KBM-7 (cell line): Measurements from ENCODE around the gene PHF5A.
"Not testable (repeated sequence)": the region's sequence is repeated elsewhere in the genome, so short reads cannot be mapped to it uniquely, and the experiment has no call there.

ENCODE experiments used
- DNase-seq: peaks from one replicate; pipeline ENCODE4 v3.0.0-alpha.2; 2015
- in situ Hi-C: fragments of 300-500 bp; cut with MboI; formaldehyde crosslinking; loops from 2 replicates; pipeline ENCODE4 v1.14.3; 2020; ENCODE audit warnings: low sequenced_read_pairs, low pct_unique_long_range_greater_than_20kb, mixed read lengths

The PHF5A gene

GRCh38 chr22:41460071-41460470, 8.4 kb downstream of the PHF5A start:
- in situ Hi-C loops, DNase-seq: not testable (repeated sequence)

GRCh38 chr22:41459431-41459830, 9.1 kb downstream of the PHF5A start:
- DNase-seq, result no peak
- in situ Hi-C loops, result no loop called here

DNA sequence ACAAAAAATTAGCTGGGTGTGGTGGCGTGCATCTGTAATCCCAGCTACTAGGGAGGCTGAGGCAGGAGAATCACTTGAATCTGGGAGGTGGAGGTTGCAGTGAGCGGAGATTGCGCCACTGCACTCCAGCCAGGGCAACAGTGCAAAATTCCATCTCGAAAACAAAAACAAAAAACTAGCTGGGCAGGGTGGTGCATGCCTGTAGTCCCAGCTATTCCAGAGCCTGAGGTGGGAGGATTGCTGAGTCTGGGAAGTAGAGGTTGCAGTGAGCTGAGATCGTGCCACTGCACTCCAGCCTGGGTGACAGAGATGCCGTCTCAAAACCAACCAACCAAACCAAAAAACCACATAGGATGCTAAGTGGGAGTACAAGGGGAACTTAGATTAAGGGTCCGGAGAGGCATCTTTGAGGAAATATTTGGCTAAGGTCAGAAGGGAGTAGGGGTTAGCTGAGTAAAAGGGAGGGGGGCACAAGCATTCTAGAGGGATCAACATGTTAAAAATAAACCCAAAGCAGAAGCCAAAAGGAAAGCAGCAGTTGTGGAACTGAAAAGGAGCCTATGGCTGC, 10.2 kb downstream of the PHF5A start:
- peak; percentile 69 for DNase-seq

GRCh38 chr22:41448189-41448808, 20.2 kb downstream of the PHF5A start:
- peak; percentile 99 for DNase-seq
- in situ Hi-C loops, result no loop called here

More for the DNA sequence above, 10.2 kb downstream of the PHF5A start:
- in situ Hi-C loops, result no loop called here

DNA sequence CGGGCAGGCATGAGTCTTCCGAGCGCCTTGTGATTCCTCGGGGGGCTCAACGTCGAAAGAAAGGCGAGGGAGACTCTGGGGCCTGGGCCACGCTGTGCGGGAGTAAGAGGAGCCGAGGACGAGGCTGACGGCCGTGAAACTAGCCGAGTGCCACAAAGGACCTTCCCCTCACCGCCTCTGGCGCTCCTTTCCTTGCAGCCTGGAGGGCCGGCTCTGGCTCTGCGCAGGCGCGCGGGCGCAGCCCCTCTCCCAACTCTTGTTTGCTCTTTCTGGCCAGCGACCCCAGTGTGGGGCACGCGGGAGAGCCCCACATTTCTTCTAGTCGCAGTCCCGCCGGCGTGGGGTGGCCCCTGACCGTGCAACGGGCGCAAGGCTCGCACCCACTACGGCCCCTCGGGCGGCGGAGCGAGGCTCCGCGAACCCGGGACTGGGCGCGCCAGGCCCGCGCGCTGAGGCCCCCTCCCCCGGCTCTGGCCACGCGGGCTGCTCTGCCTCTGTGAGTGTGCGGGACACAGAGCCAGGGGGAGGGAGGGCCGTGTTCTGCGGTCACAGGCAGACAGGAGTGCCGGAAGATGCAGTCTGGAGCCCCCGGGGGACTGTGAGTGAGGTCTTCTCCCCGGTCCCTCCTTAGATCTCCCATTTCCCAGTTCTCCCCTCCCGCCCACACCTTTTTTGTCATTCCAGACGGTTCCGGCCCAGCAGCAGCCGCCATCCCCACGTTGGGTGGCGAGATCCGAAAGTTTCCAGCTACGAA, 20.9 kb downstream of the PHF5A start:
- in situ Hi-C loops, result no loop called here
- peak; percentile 75 for DNase-seq

DNA sequence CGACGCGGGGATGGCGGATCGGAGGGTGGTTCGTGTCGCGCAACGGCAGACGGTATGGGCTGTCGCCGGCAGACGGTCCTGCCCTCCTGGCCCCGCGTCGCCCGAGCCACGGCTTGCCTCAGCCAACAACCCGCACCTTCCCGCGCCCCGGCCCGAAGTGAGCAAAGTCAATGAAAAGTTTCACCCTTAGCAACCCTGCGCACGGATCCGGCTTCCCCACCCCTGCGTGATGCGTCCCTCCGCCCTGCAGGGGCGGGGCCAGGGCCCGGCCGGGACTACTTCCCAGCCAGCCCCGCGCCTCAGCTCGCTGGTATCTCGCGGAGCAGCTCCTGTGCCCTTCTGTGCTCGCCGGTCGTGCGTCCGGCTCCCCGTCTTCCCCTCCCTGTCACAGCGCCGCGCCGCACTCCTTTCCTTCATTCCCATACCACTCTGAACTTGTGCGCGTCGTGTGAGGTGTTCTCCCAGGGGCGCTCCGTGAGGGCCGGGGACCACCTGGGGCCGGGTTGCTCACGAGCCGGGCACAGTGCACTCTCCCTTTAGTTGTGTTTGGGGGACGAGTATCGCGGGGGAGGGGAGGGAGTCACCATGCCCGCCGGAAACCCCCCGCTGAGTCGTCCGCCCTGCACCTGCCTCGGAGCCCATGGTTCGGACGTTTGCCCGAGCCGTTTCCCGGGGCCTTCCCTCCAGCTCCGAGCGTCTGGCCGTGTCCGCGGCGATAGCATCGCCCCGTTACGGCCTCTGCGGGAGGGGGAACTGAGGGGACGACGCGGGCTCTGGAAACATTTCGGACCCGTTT, 21.7 kb downstream of the PHF5A start, which contains the start of gene TOB2:
Gene TOB2 (minus strand): TSS at position 163 of the 796 bp plus-strand sequence. CDS start 9,456 bp downstream, outside the sequence.
- in situ Hi-C loops, result no loop called here
- DNase-seq, result peak; percentile 95

- in situ Hi-C loops, result no loop called here
- DNase-seq, result peak; percentile 35
Measured at GRCh38 chr22:41446057-41446501, 22.4 kb downstream of the PHF5A start.

DNA sequence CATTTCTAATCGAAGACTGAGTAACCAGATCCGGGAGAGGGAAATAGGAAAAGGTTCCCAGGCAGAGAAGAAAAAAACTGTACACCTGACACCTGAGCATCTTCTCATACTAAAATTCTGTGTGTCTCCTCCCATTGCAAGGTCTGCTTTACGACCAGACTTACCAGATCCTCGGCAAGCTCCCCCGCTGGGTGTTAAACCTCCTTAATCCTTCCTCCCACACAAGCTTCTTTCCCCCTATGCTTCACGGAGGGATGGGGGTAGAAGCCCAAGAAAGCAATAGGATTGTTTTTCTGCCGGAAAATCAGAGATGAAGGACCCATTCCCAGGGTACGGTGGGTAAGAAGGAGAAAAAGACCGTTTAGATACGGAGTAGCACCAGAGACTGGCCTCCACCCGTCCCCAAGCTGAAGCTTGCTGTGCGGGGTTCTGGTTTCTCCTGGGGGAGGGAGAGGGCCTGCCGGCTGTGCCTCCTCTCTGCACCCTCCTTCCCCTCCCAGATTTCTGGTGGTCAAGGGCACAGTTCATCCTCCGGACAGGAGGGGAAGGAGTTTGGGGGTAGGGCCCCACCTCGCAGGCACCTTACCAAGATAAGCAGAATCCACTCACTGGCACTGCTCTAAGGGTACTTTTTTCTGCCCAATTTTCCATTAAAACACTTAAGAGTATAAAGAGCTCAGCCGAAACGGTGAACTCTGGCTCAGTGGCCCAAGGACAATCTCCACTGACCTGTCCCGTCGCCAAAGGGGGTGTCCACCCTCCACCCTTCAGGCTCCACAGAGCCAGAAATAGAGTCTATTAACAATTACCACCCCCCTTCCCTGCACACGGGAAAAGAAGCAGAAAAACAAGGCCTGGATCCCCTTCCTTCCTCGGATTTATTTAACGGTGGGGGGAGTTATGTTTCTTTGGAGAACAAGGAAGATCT, 23.1 kb downstream of the PHF5A start:
- peak; percentile 66 for DNase-seq
- in situ Hi-C loops, result no loop called here

DNA sequence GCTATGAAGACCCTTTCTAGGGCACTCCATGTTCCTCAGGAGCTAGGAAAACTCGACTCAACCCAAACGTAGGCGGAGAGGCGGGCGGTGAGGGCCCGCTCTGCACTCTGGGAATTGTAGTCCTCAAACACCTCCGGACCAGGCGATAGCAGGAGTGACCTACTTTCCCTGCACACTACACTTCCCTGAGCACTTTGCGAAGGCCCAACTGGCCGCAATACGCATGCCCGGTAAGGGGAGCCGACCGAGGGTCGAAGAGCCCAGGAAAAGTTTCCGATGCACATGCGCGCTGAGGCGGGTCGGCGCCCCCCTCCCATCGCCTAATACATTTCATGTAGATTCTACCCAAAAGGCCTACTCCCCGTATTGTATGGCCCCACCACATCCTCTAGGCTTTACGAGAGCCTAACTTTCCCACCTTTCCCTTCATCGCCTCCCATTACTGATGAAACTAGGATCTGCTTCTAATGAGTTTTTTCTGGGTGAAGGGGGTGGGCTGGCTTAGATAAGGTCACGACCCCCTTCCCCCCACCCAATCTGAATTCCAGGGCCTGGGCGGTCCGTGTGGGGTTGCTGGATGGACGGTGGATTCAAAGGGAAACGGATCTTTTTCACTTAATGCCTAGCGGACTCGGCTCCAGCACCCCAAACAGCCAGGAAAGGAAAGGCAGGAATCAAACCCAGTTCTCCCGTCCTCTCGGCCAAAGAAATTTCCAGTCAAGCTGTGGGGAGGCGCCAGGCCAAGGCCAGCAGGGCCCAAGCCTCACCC, 23.9 kb downstream of the PHF5A start:
- in situ Hi-C loops, result no loop called here

DNA sequence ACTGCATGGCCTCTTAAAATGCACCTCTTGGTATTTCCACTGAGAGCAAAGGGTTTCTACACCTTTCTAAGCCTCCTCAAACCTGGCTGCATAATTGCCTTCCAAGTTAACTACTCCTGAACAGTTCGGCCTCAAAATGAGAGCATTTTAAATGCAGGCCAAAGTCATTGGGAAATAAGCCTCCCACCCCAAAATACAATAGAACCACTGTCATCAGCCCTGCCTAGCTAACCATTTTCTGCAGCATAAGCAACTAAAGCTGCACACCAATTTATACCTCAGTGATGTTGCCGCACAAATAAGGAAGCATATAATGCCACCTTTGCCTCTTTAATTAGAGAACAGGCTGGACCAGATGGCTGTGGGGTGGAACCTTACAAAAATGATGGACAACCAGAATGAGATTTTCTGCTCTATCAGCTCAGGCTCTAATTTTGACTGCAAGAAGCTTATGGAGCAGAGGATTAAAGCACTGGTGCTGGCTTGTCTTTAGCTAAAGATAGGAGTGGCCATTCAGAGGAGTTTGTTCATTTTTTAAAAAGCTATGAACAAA, 26.2 kb downstream of the PHF5A start:
- in situ Hi-C loops, result no loop called here
- DNase-seq, result no peak

More for the DNA sequence above, 23.9 kb downstream of the PHF5A start:
- peak; percentile 96 for DNase-seq

- DNase-seq, in situ Hi-C loops: not testable (repeated sequence)
Measured at GRCh38 chr22:41440511-41440910, 28.0 kb downstream of the PHF5A start.

- DNase-seq, result no peak
- in situ Hi-C loops, result no loop called here
Measured at GRCh38 chr22:41437198-41437597, 31.3 kb downstream of the PHF5A start.

DNA sequence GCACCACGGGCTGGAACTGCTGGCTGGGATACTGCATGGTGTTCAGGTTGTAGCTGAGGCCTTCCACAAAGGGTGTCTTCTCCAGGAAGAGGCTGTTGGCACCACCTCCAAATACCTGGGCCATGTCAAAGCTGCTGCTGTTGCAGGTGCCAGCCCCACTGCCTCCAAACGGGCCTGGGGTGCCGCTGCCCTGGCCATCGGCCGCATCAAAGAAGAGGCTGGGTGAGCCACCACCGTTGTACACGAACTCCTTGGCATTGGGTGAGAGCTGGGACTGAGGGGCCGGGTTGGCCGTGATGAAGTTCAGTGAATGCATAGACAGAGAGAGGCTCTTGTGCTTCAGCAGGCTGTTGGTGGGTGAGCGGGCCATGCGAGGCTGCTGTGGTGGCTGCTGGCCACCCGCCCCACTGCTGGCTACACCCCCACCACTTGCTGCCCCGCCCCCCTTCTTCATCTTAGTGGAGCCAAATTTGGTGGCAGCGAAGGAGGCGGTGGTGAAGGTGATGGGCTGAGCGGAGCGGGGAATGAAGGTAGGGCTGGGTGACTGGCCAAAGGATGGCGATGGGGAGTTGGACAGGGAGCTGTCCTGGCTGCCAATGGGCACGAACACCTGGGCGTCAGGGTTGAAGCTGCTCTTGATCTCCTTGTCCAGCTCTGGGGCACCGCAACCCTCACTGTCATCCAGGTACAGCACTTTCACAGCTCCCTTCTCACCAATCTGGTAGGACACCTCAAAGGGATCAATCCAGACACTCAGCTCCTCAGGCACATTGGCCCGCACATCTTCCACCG, 32.0 kb downstream of the PHF5A start:
- in situ Hi-C loops, result no loop called here
- DNase-seq, result no peak

DNA sequence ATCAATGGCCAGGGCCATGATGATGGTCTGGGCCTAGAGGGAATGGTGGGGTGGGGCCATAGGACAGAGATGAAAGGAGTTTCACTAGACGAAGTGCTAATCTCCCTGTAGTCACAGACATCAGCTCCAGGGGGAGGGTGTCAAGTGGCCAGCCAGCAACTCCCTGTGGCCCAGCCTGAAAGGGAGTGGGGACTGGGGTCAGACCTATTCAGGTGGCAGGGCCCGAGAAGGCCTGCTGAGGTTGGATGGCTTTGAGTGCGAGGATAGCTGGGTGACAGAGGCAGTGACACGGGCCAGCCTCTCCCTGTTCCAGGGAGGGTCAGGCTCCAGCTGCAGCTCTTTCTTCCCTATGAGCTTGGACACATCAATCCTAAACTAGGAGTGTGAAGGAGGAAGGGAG, 32.9 kb downstream of the PHF5A start:
- DNase-seq, result no peak
- in situ Hi-C loops, result no loop called here

DNA sequence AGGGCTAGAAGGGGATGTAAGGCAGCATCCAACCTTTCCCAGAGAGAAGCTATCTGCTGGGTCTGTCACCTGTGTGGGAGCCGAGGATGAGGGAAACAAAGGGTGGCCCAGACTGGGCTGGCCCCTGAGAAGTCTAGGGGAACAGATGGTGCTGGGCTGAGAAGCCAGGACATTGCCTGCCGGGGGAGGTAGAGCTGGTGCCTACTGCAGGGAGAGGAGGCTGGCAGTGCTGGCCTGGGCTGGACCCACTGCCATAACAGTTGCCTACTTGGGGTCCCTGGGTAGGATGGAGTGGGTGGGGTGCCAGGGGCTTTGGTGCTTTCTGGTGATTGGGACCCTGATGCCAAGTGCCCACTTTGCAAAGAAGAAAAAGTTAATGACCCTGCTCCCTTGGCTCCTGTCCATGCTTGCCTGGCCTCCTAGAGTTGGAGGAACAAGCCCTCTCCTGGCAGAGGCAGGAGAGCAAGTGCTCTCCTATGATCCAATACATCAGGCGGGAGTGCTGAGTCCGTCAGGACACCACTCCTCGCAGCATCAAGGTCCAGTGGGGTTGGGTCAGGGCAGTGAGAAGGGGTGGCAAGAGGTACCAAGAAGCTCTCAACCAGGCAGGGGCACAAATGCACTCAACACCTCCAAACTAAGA, 34.0 kb downstream of the PHF5A start:
- in situ Hi-C loops, result not testable (repeated sequence)

GRCh38 chr22:41433480-41433879, 35.0 kb downstream of the PHF5A start:
- in situ Hi-C loops, DNase-seq: not testable (repeated sequence)

More for the DNA sequence above, 34.0 kb downstream of the PHF5A start:
- not testable (repeated sequence) for DNase-seq
